Stomach (tissue), 9 donors: Measurements from ENCODE around the gene RBM39. TPM values are rescaled to one million over a fixed set of nuclear protein-coding genes. Genes with fewer than 3 reads are reported as not detected.
"Not testable (repeated sequence)": the region's sequence is repeated elsewhere in the genome, so short reads cannot be mapped to it uniquely, and the experiment has no call there.

Experiments used
- DNase-seq, 2 donors: peaks; one replicate each; pipeline versions ENCODE4 v3.0.0 to v3.0.0-alpha.2; 2013 to 2019
- H3K27ac ChIP-seq, 5 donors: fragments of 200-600 bp in 4 of 5; sonication (generic) in 4 of 5; one replicate each; pipeline ENCODE4 v1.5.1; 2013 to 2019; ENCODE audit warnings: mild to moderate bottlenecking in 1 of 5, moderate library complexity in 1 of 5
- H3K27me3 ChIP-seq, 3 donors: fragments of 200-600 bp; sonication (generic); one replicate each; pipeline ENCODE4 v1.5.1; 2017 to 2019; ENCODE audit warnings: mixed run types in 1 of 3
- H3K36me3 ChIP-seq, 4 donors: fragments of 200-600 bp; sonication (generic); 1 replicate in 3 of 4; 2 replicates in 1 of 4; pipeline ENCODE4 v1.5.1; 2016 to 2019
- H3K4me1 ChIP-seq, 4 donors: fragments of 200-600 bp; sonication (generic); one replicate each; pipeline ENCODE4 v1.5.1; 2016 to 2019
- H3K4me3 ChIP-seq, 4 donors: fragments of 200-600 bp; sonication (generic) in 3 of 4; one replicate each; pipeline ENCODE4 v1.5.1; 2016 to 2019; ENCODE audit warnings: mild to moderate bottlenecking in 1 of 4
- H3K9me3 ChIP-seq, 4 donors: fragments of 200-600 bp; sonication (generic); one replicate each; pipeline ENCODE4 v1.5.1; 2016 to 2019
- EP300 ChIP-seq: sonication (generic); formaldehyde crosslinking; IDR thresholded peaks from one replicate; pipeline ENCODE4 v1.6.1; 2017; ENCODE audit warnings: antibody characterized with exemption
- POLR2A ChIP-seq, 4 donors: fragments of 450-650 bp; IDR thresholded peaks; one replicate each; pipeline ENCODE4 v1.6.1; 2016; ENCODE audit warnings: antibody characterized with exemption in 4 of 4, control low read depth in 2 of 4, mild to moderate bottlenecking in 1 of 4, moderate library complexity in 1 of 4
- POLR2AphosphoS5 ChIP-seq, 3 donors: sonication (generic); formaldehyde crosslinking; IDR thresholded peaks; one replicate each; pipeline ENCODE4 v1.6.1; 2016; ENCODE audit warnings: antibody characterized with exemption in 3 of 3
- WGBS, 5 donors: extraction: QIAGEN DNeasy Blood & Tissue Kit in 3 of 5; methylation state at CpG; one replicate each; pipeline versions ENCODE4 v1.1.5 to v1.1.7; 2013 to 2018; 5-methylcytosine and 5-hydroxymethylcytosine counted together
- intact Hi-C: fragments of 100-400 bp; cut with DNase I; formaldehyde crosslinking; loops from one replicate; pipeline ENCODE4 v1.15.1; 2023; ENCODE audit warnings: low total_unique reads
- polyA plus RNA-seq, 3 donors: library from polyadenylated mRNA; stranded (reverse); fragments of 200-250 nt; gene quantifications; one replicate each; pipeline ENCODE4 v1.2.3, GENCODE V29; 2013
- total RNA-seq, 5 donors: library from RNA; depleted of rRNA; stranded (reverse); fragments of >200 nt; gene quantifications; one replicate each; pipeline versions ENCODE4 v1.1.0 to v1.2.3, GENCODE V29; 2014 to 2016
- TF ChIP-seq, protein P1 (sequence below), 7 experiments: fragments of 450-650 bp in 4 of 7; fragments of 200-600 bp in 3 of 7; sonication (generic) in 3 of 7; IDR thresholded peaks; one replicate each; pipeline ENCODE4 v1.5.1; 2016 to 2019; ENCODE audit warnings: antibody characterized with exemption in 7 of 7, control low read depth in 2 of 7, mild to moderate bottlenecking in 1 of 7
- donor health status: healthy with polysubstance abuse.
- donor health status: Bipolar disorder and iron deficiency.
- donor health status: healthy.

Gene RBM39
- total and polyA plus RNA-seq, 8 donors = 93.3 to 770 (median 396) TPM

DNA sequence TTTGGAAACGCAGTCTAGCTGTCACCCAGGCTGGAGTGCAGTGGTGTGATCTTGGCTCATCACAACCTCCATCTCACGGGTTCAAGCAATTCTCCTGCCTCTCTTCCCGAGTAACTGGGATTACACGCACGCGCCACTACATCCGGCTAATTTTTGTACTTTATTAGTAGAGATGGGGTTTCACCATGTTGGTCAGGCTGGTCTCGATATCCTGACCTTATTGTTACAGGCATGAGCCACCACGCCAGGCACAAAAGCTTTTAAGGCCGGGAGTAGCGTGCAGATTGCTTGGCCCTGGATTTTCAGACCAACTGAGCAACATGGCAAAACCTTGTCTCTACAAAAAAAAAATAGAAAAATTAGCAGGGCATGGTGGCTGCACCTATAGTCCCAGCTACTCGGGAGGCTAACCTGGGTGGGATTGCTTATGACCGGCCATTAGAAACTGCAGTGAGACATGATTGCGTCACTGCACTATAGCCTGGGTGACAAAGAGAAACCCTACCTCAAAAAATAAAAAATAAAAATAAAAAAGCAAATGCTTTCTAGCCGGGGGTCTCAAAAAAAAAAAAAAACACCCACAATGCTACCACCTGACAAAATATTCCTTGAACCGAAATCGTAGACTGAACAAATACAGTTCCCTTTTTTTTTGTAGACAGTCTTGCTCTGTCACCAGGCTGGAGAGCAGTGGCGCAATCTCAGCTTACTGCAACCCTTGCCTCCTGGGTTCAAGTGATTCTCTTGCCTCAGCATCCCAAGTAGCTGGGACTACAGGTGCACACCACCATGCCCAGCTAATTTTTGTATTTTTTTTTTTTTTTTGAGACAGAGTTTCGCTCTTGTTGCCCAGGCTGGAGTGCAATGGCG, 15.0 kb downstream of the RBM39 start:
- Histone ChIP-seq H3K27ac (no peak overlapping the region), H3K9me3 (no peaks in the 10 kb centered on the region), H3K4me1 (peaks cover 21 to 90% (median 46%) of the 10 kb centered on the region in 4 donors), H3K36me3 (peaks cover 94 to 100% (median 100%) of the 10 kb centered on the region in 4 donors), H3K27me3 (no peaks in the 10 kb centered on the region), H3K4me3 (no peak overlapping the region)
- intact Hi-C loops = no loop called here
- 93 to 95% (median 94%) methylated on average over 20 of the region's 20 CpGs for WGBS, 5 donors
- TF ChIP-seq EP300 (no peak), POLR2A (IDR thresholded peaks at IDR 0.05) (no peak), POLR2AphosphoS5 (IDR thresholded peaks at IDR 0.05) (no peak)
- TF ChIP-seq, protein P1, sequence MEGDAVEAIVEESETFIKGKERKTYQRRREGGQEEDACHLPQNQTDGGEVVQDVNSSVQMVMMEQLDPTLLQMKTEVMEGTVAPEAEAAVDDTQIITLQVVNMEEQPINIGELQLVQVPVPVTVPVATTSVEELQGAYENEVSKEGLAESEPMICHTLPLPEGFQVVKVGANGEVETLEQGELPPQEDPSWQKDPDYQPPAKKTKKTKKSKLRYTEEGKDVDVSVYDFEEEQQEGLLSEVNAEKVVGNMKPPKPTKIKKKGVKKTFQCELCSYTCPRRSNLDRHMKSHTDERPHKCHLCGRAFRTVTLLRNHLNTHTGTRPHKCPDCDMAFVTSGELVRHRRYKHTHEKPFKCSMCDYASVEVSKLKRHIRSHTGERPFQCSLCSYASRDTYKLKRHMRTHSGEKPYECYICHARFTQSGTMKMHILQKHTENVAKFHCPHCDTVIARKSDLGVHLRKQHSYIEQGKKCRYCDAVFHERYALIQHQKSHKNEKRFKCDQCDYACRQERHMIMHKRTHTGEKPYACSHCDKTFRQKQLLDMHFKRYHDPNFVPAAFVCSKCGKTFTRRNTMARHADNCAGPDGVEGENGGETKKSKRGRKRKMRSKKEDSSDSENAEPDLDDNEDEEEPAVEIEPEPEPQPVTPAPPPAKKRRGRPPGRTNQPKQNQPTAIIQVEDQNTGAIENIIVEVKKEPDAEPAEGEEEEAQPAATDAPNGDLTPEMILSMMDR (IDR thresholded peaks at IDR 0.05) = no peak
- DNase-seq = no peak

DNA sequence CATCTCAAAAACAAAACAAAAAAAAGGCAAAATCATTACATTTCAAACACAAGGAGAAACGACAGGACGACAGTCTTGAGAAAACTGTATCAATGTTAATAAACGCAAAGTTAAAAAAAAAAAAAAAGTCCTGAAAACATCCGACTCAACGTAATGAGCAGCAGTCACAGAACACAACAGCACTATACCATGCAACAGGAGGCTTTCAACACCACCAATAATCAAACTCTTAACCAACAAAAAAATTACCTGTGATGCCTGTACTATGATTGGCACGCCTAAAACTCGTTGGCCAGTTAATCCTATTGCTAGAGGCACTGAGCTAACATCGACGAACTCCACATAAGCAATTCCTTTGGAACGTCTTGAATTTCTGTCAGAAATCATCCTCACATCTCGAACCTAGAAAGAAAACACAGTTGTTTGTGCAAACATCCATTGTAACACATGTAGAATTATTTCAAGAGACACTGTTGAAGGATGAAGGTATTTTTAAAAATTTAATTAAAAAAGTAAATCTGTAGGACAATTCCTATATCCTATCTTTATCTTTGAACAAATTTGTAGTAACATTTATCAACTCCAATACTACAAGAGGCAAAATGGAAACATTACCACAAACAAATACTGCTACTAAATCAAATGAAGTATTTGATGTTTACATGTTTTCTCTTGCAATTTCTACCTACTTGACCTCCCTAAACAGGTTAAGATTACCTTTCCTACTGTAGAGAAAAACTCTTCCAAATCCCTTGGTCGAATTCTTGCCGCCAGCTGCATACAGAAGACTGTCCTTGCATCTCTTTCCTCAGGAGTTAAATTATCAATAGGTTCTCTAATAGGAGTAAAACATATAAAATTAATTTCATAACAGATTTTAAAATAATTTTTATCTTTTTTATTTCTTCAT, 17.5 kb downstream of the RBM39 start:
- Histone ChIP-seq H3K27me3 (no peaks in the 10 kb centered on the region), H3K27ac (no peak overlapping the region), H3K4me3 (no peak overlapping the region), H3K36me3 (peaks cover 98 to 100% (median 100%) of the 10 kb centered on the region in 4 donors), H3K4me1 (peaks cover 10 to 89% (median 37%) of the 10 kb centered on the region in 4 donors), H3K9me3 (no peaks in the 10 kb centered on the region)
- DNase-seq = no peak
- TF ChIP-seq, protein P1 (IDR thresholded peaks at IDR 0.05) = no peak
- TF ChIP-seq POLR2AphosphoS5 (IDR thresholded peaks at IDR 0.05) = no peak
- no peak for TF ChIP-seq POLR2A (IDR thresholded peaks at IDR 0.05)
- TF ChIP-seq EP300 = no peak
- intact Hi-C loops = no loop called here
- WGBS, 5 donors = 74 to 83% (median 76%) methylated on average over 13 of the region's 13 CpGs

DNA sequence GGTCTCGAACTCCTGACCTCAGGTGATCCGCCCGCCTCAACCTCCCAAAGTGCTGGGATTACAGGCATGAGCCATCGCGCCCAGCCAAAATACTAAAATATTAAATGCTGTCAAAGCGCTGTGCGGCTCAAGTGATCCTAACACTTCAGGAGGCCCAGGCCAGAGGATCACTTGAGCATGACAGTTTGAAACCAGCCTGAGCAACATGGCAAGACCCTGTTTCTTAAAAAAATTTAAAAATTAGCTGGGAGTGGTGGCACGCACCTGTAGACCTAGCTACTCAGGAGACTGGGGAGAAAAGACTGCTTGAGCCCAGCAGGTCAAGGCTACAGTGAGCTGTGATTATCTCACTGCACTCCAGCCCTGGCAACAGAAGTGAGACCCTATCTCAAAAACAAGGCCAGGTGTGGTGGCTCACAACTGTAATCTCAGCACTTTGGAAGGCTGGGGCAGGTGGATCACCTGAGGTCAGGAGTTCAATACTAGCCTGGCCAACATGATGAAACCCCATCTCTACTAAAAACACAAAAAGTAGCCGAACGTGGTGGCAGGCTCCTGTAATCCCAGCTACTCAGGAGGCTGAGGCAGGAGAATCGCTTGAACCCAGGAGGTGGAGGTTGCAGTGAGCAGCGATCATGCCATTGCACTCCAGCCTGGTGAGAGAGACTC, 18.3 kb downstream of the RBM39 start:
- H3K4me1 ChIP-seq = peaks cover 12 to 89% (median 38%) of the 10 kb centered on the region in 4 donors
- H3K27ac ChIP-seq, intact Hi-C loops, H3K4me3 ChIP-seq, H3K9me3 ChIP-seq, H3K27me3 ChIP-seq, DNase-seq: not testable (repeated sequence)
- WGBS, 5 donors = 91 to 93% (median 92%) methylated on average over 12 of the region's 12 CpGs
- H3K36me3 ChIP-seq = peaks cover 98 to 100% (median 100%) of the 10 kb centered on the region in 4 donors

DNA sequence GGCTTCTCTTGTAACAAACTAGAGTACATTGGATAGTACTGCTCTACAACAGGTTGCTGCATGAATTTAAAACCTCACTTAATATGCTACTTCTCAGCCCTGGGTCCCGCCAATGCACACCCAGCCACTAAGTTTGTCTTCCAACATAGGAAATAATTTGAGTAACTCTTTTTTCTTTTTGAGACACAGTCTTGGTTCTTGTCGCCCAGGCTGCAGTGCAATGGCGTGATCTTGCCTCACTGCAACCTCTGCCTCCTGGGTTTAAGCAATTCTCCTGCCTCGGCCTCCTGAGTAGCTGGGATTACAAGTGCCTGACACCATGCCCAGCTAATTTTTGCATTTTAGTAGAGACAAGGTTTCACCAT, 18.8 kb downstream of the RBM39 start:
- H3K27me3 ChIP-seq, DNase-seq, H3K4me3 ChIP-seq, H3K9me3 ChIP-seq, intact Hi-C loops, H3K27ac ChIP-seq: not testable (repeated sequence)
- WGBS, 5 donors = 77 to 93% (median 91%) methylated on average over 4 of the region's 4 CpGs
- peaks cover 12 to 90% (median 36%) of the 10 kb centered on the region in 4 donors for H3K4me1 ChIP-seq
- peaks cover 98 to 100% (median 100%) of the 10 kb centered on the region in 4 donors for H3K36me3 ChIP-seq

GRCh38 chr20:35721621-35722020, 20.4 kb downstream of the RBM39 start:
- no peaks in the 10 kb centered on the region for H3K27me3 ChIP-seq
- no peaks in the 10 kb centered on the region for H3K9me3 ChIP-seq
- intact Hi-C loops = no loop called here
- peaks cover 12 to 88% (median 39%) of the 10 kb centered on the region in 4 donors for H3K4me1 ChIP-seq
- peaks cover 96 to 100% (median 100%) of the 10 kb centered on the region in 4 donors for H3K36me3 ChIP-seq
- no peak for DNase-seq
- TF ChIP-seq POLR2AphosphoS5 (IDR thresholded peaks at IDR 0.05) (no peak), EP300 (no peak), POLR2A (IDR thresholded peaks at IDR 0.05) (no peak)
- TF ChIP-seq, protein P1 (IDR thresholded peaks at IDR 0.05) = no peak
- WGBS, 5 donors = 32 to 52% (median 48%) methylated on average over 3 of the region's 3 CpGs
- H3K4me3 ChIP-seq = no peak overlapping the region
- H3K27ac ChIP-seq = peak overlapping the region in 1 of 5 donors; percentile 27
